ENCODE data around the gene SEC23A.

SEC23A gene

DNA sequence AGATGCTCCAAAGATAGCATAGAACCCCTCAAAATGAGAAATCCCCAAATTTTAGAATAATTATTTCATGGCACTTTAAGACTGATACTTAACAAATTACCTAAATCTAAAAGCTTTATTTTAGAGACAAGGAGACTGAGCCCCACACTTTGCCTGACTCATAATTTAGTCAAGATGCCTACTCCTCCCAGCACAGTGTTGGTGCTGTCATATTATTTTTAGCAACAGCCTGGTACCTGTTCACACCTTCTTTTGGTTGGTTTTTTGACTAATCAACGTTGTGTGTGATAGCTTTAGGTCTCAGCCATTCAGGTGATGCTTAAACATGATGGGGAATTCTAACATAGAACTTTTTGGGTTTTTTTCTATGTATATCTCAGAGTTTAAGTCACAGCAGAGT lies 120.2 kb downstream of the SEC23A start:
- DNase-seq = no peak

DNA sequence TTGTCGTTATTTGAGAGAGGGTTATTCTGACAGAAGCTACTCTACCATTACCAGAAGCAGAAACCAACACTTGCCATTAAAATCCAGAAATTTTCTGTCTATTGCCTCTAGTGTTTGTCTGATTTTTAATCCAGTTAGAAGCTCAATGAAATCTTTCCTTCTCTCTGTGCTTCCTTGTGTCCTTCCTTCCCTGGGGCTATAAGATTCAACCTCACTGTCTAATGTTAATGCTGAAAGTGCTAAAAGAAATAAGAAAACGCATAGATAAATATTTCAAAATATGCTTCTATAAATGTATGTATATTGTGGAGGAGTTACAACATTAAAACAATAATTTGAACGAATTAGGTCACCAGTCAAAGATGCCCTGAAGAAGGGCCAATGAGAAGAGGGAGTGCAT lies 120.8 kb downstream of the SEC23A start:
- DNase-seq = no peak

All from midbrain (tissue), 1 donor.